IMR-90 (cell line): ENCODE results near the gene NRP1. TPM values are rescaled to one million over a fixed set of nuclear protein-coding genes. Genes with fewer than 3 reads are reported as not detected.

Experiments used
- ATAC-seq: fragments of 200-7000 bp; cut with Tn5 transposase; 2 replicates; pipeline ENCODE4 v1.9.1; 2020; ENCODE audit warnings: low read depth, mild to moderate bottlenecking, moderate library complexity
- BruUV-seq: library from RNA; stranded (reverse); fragments of 400-500 nt; replicated peaks from 2 replicates; lab custom pipeline; 2021; lab: Mats Ljungman, UMichigan
- CTCF ChIA-PET: fragments of 300-600 bp; formaldehyde crosslinking; extraction: SDS; loops from one replicate; lab custom pipeline; 2021; ENCODE audit warnings: antibody characterized with exemption; lab: Yijun Ruan, JAX
- POLR2A ChIA-PET: fragments of 300-600 bp; sonication (Branson Sonifier 250); formaldehyde crosslinking; loops from one replicate; lab custom pipeline; 2022; ENCODE audit warnings: antibody characterized with exemption; ENCODE audit not compliant: unreplicated experiment; lab: Charles Lee
- DNase-seq: peaks from one replicate; pipeline ENCODE4 v3.0.0; 2013
- H2AFZ ChIP-seq: replicated peaks from 2 replicates; pipeline ENCODE3; 2013; ENCODE audit warnings: low read length, mild to moderate bottlenecking; ENCODE audit not compliant: poor library complexity
- H2AK5ac ChIP-seq: 2 replicates; pipeline ENCODE4 v1.6.1; 2013; ENCODE audit warnings: low read depth, low read length, inconsistent platforms
- H2AK9ac ChIP-seq: replicated peaks from 2 replicates; pipeline ENCODE3; 2013; ENCODE audit warnings: mild to moderate bottlenecking, low read depth, low read length, moderate library complexity; ENCODE audit not compliant: poor library complexity
- H2BK120ac ChIP-seq: 2 replicates; pipeline ENCODE4 v1.6.1; 2013; ENCODE audit warnings: low read depth, low read length, inconsistent platforms
- H2BK15ac ChIP-seq: 3 replicates; pipeline ENCODE4 v1.6.1; 2013; ENCODE audit warnings: low read depth, low read length, inconsistent platforms
- H2BK20ac ChIP-seq: 2 replicates; pipeline ENCODE4 v1.6.1; 2013; ENCODE audit warnings: low read depth, mild to moderate bottlenecking, inconsistent platforms, low read length, moderate library complexity
- H2BK5ac ChIP-seq: 2 replicates; pipeline ENCODE4 v1.6.1; 2013; ENCODE audit warnings: mild to moderate bottlenecking, low read depth, low read length, inconsistent platforms; ENCODE audit not compliant: poor library complexity, severe bottlenecking
- H3K14ac ChIP-seq: replicated peaks from 2 replicates; pipeline ENCODE4 v1.6.1; 2013; ENCODE audit warnings: low read depth, low read length, inconsistent platforms
- H3K18ac ChIP-seq: 2 replicates; pipeline ENCODE4 v1.6.1; 2013; ENCODE audit warnings: low read depth, low read length, control low read depth
- H3K23ac ChIP-seq: 2 replicates; pipeline ENCODE4 v1.6.1; 2013; ENCODE audit warnings: low read depth, low read length, inconsistent platforms
- H3K27ac ChIP-seq: 2 replicates; pipeline ENCODE4 v1.5.1; 2013; ENCODE audit warnings: mild to moderate bottlenecking, control low read depth, low read length; ENCODE audit not compliant: insufficient read depth
- H3K27me3 ChIP-seq: 2 replicates; pipeline ENCODE4 v1.6.1; 2013; ENCODE audit warnings: low read length; ENCODE audit not compliant: control insufficient read depth, insufficient read depth
- H3K36me3 ChIP-seq: 2 replicates; pipeline ENCODE4 v1.6.1; 2013; ENCODE audit warnings: low read length, mixed read lengths; ENCODE audit not compliant: control insufficient read depth, insufficient read depth
- H3K4ac ChIP-seq: 2 replicates; pipeline ENCODE4 v1.6.1; 2013; ENCODE audit warnings: low read depth, low read length, inconsistent platforms
- H3K4me1 ChIP-seq: 2 replicates; pipeline ENCODE4 v1.6.1; 2013; ENCODE audit warnings: low read length, mixed read lengths; ENCODE audit not compliant: control insufficient read depth, insufficient read depth
- H3K4me2 ChIP-seq: 2 replicates; pipeline ENCODE4 v1.6.1; 2013; ENCODE audit warnings: low read depth, mild to moderate bottlenecking, control low read depth, low read length, moderate library complexity
- H3K4me3 ChIP-seq: 2 replicates; pipeline ENCODE4 v1.5.1; 2013; ENCODE audit warnings: low read depth, mild to moderate bottlenecking, control low read depth, low read length, moderate library complexity; ENCODE audit not compliant: insufficient read depth
- H3K56ac ChIP-seq: 2 replicates; pipeline ENCODE4 v1.6.1; 2013; ENCODE audit warnings: low read length, inconsistent platforms; ENCODE audit not compliant: insufficient read depth; ENCODE audit errors: extremely low read depth
- H3K79me1 ChIP-seq, 2 experiments: 2 replicates each; pipeline ENCODE4 v1.6.1; 2013; ENCODE audit warnings: low read length in 2 of 2, inconsistent platforms in 1 of 2, low read depth in 1 of 2
- H3K9ac ChIP-seq: 2 replicates; pipeline ENCODE4 v1.6.1; 2013; ENCODE audit warnings: low read depth, low read length, control low read depth
- H3K9me1 ChIP-seq: 2 replicates; pipeline ENCODE4 v1.6.1; 2013; ENCODE audit warnings: low read length, inconsistent platforms; ENCODE audit not compliant: insufficient read depth
- H3K9me3 ChIP-seq: 2 replicates; pipeline ENCODE4 v1.6.1; 2013; ENCODE audit warnings: low read length; ENCODE audit not compliant: control insufficient read depth, insufficient read depth
- H4K20me1 ChIP-seq: 2 replicates; pipeline ENCODE4 v1.6.1; 2013; ENCODE audit warnings: low read length, inconsistent platforms; ENCODE audit not compliant: insufficient read depth
- H4K5ac ChIP-seq: 2 replicates; pipeline ENCODE4 v1.6.1; 2013; ENCODE audit warnings: mild to moderate bottlenecking, low read depth, low read length, control low read depth
- H4K8ac ChIP-seq, 2 experiments: 2 replicates each; pipeline ENCODE4 v1.6.1; 2013; ENCODE audit warnings: low read depth in 2 of 2, low read length in 2 of 2, control low read depth in 1 of 2, inconsistent platforms in 1 of 2
- H4K91ac ChIP-seq: 2 replicates; pipeline ENCODE4 v1.6.1; 2013; ENCODE audit warnings: low read depth, low read length, inconsistent platforms; ENCODE audit not compliant: insufficient read depth
- BHLHE40 ChIP-seq: fragments of 150-350 bp; IDR thresholded peaks from 2 replicates; pipeline ENCODE4 v1.6.1; 2016; ENCODE audit warnings: mild to moderate bottlenecking, low read depth, low read length
- CEBPB ChIP-seq: IDR thresholded peaks from 2 replicates; pipeline ENCODE4 v1.6.1; 2012; ENCODE audit warnings: low read depth, low read length, improper control_type of control experiment
- CHD1 ChIP-seq: IDR thresholded peaks from 2 replicates; pipeline ENCODE4 v1.6.1; 2012; ENCODE audit warnings: low read depth, low read length, improper control_type of control experiment
- CTCF ChIP-seq: conservative IDR thresholded peaks from 2 replicates; pipeline ENCODE4 v1.5.1; 2012; ENCODE audit warnings: mild to moderate bottlenecking, low read depth, low read length, improper control_type of control experiment
- ELK1 ChIP-seq: fragments of 150-350 bp; IDR thresholded peaks from 2 replicates; pipeline ENCODE4 v1.6.1; 2016; ENCODE audit warnings: low read depth, mild to moderate bottlenecking, low read length, moderate library complexity, borderline replicate concordance
- MAZ ChIP-seq: IDR thresholded peaks from 2 replicates; pipeline ENCODE4 v1.6.1; 2012; ENCODE audit warnings: low read depth, mild to moderate bottlenecking, low read length, improper control_type of control experiment, moderate library complexity, borderline replicate concordance
- MXI1 ChIP-seq: IDR thresholded peaks from 2 replicates; pipeline ENCODE4 v1.6.1; 2012; ENCODE audit warnings: low read depth, mild to moderate bottlenecking, low read length, moderate library complexity, borderline replicate concordance
- SMC3 ChIP-seq: fragments of 150-350 bp; IDR thresholded peaks from 2 replicates; pipeline ENCODE4 v1.6.1; 2016; ENCODE audit warnings: low read depth, mild to moderate bottlenecking, antibody characterized with exemption, low read length, moderate library complexity
- WGBS, 2 experiments: methylation state at CpG; one replicate each; pipeline versions ENCODE4 v1.1.5 to v1.1.7; 2013; ENCODE audit warnings: missing lambda C conversion rate in 2 of 2; ENCODE audit not compliant: insufficient read length in 1 of 2; ENCODE audit errors: extremely low coverage in 2 of 2; 5-methylcytosine and 5-hydroxymethylcytosine counted together
- dilution Hi-C: fragments of 300-500 bp; cut with HindIII; formaldehyde crosslinking; loops from one replicate; pipeline ENCODE4 v1.14.3; 2018; ENCODE audit warnings: low sequenced_read_pairs; ENCODE audit not compliant: unreplicated experiment
- in situ Hi-C: fragments of 300-500 bp; cut with MboI; formaldehyde crosslinking; loops from 3 replicates; pipeline ENCODE4 v1.14.3; 2019; ENCODE audit warnings: low sequenced_read_pairs, inconsistent platforms, mixed read lengths
- intact Hi-C: fragments of 100-400 bp; cut with micrococcal nuclease; formaldehyde crosslinking; loops from 2 replicates; pipeline ENCODE4 v1.10.0; 2022
- polyA plus RNA-seq, 3 experiments: library from polyadenylated mRNA; depleted of rRNA; stranded (reverse); fragments of >200 nt; gene quantifications; 2 replicates each; pipeline ENCODE4 v1.2.3, GENCODE V29; 2012; ENCODE audit warnings: low replicate concordance in 1 of 3
- total RNA-seq: library from RNA; depleted of rRNA; stranded (reverse); fragments of >200 nt; gene quantifications from 2 replicates; pipeline ENCODE4 v1.2.3, GENCODE V29; 2012

NRP1 gene
- total and polyA plus RNA-seq, 2 of the 4 experiments (the other 2 are of a cell fraction) = 108 to 227 TPM

GRCh38 chr10:33189808-33190207, 144.7 kb downstream of the NRP1 start:
- no peak overlapping the region for H2BK15ac ChIP-seq
- H3K27ac ChIP-seq = no peak overlapping the region
- WGBS, 2 experiments = no CpG with 5 or more reads among the region's 8 CpGs
- peaks cover 14% of the 10 kb centered on the region for H3K9me1 ChIP-seq
- no peak overlapping the region for H2BK120ac ChIP-seq
- CTCF ChIA-PET = interaction anchor here (1.8 kb wide), 1 partner anchor 138 kb away, joined by 5 read pairs; no protein-coding TSS in a partner anchor
- H4K20me1 ChIP-seq = no peaks in the 10 kb centered on the region
- no peak overlapping the region for H3K14ac ChIP-seq
- no peak overlapping the region for H2BK5ac ChIP-seq
- no peak overlapping the region for H4K5ac ChIP-seq
- no peak overlapping the region for H3K4me3 ChIP-seq
- peaks cover 1% of the 10 kb centered on the region; the same call in 1 of the 2 replicates for H3K4me1 ChIP-seq
- ATAC-seq (no peak), DNase-seq (no peak)
- H3K23ac ChIP-seq = no peak overlapping the region
- no peak overlapping the region for H2AK9ac ChIP-seq
- peaks cover 17% of the 10 kb centered on the region for H3K36me3 ChIP-seq
- H4K91ac ChIP-seq = no peak overlapping the region
- TF ChIP-seq CEBPB (no peak), ELK1 (no peak), CTCF (no peak), CHD1 (no peak), MAZ (no peak), MXI1 (no peak), BHLHE40 (no peak), SMC3 (no peak)
- no peak overlapping the region for H2AK5ac ChIP-seq
- in situ Hi-C loops (no loop called here), dilution Hi-C loops (no loop called here), intact Hi-C loops (loop anchor here (5.0 to 10.0 kb wide), 3 partner anchors 82 to 395 kb away; no protein-coding TSS in a partner anchor)
- peaks cover 0 to 11% of the 10 kb centered on the region in 2 experiments; a peak in 1 of 4 replicates for H3K79me1 ChIP-seq
- H3K56ac ChIP-seq = no peak overlapping the region
- no peak overlapping the region for H3K18ac ChIP-seq
- H3K9ac ChIP-seq = no peak overlapping the region
- H3K9me3 ChIP-seq = no peaks in the 10 kb centered on the region
- H3K4ac ChIP-seq = no peak overlapping the region
- no peak overlapping the region for H2AFZ ChIP-seq
- no peak overlapping the region for H3K4me2 ChIP-seq
- POLR2A ChIA-PET = no interaction called here
- H3K27me3 ChIP-seq = no peaks in the 10 kb centered on the region
- BruUV-seq = no TSS peak
- no peak overlapping the region for H2BK20ac ChIP-seq
- no peak overlapping the region for H4K8ac ChIP-seq
